Astrocyte (in vitro differentiated cells and primary cell): ENCODE measurements around the gene TOB1.

Experiments
- EZH2 ChIP-seq: IDR thresholded peaks from 2 replicates; pipeline ENCODE4 v1.6.1; 2012; ENCODE audit warnings: mild to moderate bottlenecking, low read length, inconsistent platforms; ENCODE audit not compliant: insufficient read depth
- TF ChIP-seq, protein P1 (sequence below): IDR thresholded peaks from 2 replicates; pipeline ENCODE4 v1.5.1; 2011; ENCODE audit warnings: low read depth, mild to moderate bottlenecking, inconsistent platforms, low read length, moderate library complexity; ENCODE audit not compliant: insufficient read depth

- TF ChIP-seq EZH2: no peak
- TF ChIP-seq, protein P1, sequence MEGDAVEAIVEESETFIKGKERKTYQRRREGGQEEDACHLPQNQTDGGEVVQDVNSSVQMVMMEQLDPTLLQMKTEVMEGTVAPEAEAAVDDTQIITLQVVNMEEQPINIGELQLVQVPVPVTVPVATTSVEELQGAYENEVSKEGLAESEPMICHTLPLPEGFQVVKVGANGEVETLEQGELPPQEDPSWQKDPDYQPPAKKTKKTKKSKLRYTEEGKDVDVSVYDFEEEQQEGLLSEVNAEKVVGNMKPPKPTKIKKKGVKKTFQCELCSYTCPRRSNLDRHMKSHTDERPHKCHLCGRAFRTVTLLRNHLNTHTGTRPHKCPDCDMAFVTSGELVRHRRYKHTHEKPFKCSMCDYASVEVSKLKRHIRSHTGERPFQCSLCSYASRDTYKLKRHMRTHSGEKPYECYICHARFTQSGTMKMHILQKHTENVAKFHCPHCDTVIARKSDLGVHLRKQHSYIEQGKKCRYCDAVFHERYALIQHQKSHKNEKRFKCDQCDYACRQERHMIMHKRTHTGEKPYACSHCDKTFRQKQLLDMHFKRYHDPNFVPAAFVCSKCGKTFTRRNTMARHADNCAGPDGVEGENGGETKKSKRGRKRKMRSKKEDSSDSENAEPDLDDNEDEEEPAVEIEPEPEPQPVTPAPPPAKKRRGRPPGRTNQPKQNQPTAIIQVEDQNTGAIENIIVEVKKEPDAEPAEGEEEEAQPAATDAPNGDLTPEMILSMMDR: no peak
Measured at GRCh38 chr17:50868140-50868438, 1.9 kb upstream of the TOB1 start.
